HepG2 (cell line): ENCODE data around the gene SUSD6. TPM values are rescaled to one million over a fixed set of nuclear protein-coding genes. Genes with fewer than 3 reads are reported as not detected.

ENCODE experiments used
- ATAC-seq: fragments of 200-7000 bp; cut with Tn5 transposase; 3 replicates; pipeline ENCODE4 v1.9.1; 2020; ENCODE audit warnings: mild to moderate bottlenecking, moderate library complexity
- BruUV-seq: library from RNA; stranded (reverse); fragments of 400-500 nt; replicated peaks from 2 replicates; lab custom pipeline; 2021; lab: Mats Ljungman, UMichigan
- CTCF ChIA-PET: fragments of 300-600 bp; formaldehyde crosslinking; extraction: SDS; loops from one replicate; lab custom pipeline; 2021; ENCODE audit warnings: low total read pairs, inconsistent platforms, low intra/inter-chr PET ratio; lab: Yijun Ruan, JAX
- POLR2A ChIA-PET: fragments of 350-600 bp; sonication (Branson Sonifier 250); formaldehyde crosslinking; loops from one replicate; lab custom pipeline; 2020; ENCODE audit warnings: antibody characterized with exemption, inconsistent platforms; lab: Yijun Ruan, JAX
- DNase-seq: peaks from one replicate; pipeline ENCODE4 v3.0.0-alpha.2; 2015; ENCODE audit warnings: low spot score
- FAIRE-seq: peaks from 3 replicates; lab custom pipeline; 2011; peaks lifted over from hg19 to GRCh38; lab: Jason Lieb, UNC
- H2AFZ ChIP-seq: one replicate; pipeline ENCODE4 v1.6.1; 2011; ENCODE audit warnings: low read length, inconsistent platforms
- H3K27ac ChIP-seq: fragments of 300-600 bp; 3 replicates; pipeline ENCODE4 v1.8.0; 2011; ENCODE audit warnings: mixed run types, mild to moderate bottlenecking, mixed read lengths, low read length, inconsistent platforms; ENCODE audit not compliant: insufficient read depth; ENCODE audit errors: extremely low read length
- H3K27me3 ChIP-seq, 2 experiments: fragments of 200-600 bp in 1 of 2; 2 replicates in 1 of 2; 3 replicates in 1 of 2; pipeline versions ENCODE4 v1.6.0 to v1.8.0; 2011; ENCODE audit warnings: low read length in 2 of 2, mild to moderate bottlenecking in 2 of 2, moderate library complexity in 2 of 2, inconsistent platforms in 1 of 2; ENCODE audit not compliant: insufficient read depth in 2 of 2, control insufficient read depth in 1 of 2
- H3K36me3 ChIP-seq, 2 experiments: fragments of 200-600 bp in 1 of 2; replicated peaks in 1 of 2; 2 replicates in 1 of 2; 3 replicates in 1 of 2; pipeline versions ENCODE4 v1.5.1 to v1.8.0; 2011; ENCODE audit warnings: low read length in 2 of 2, inconsistent platforms in 1 of 2; ENCODE audit not compliant: insufficient read depth in 2 of 2, control insufficient read depth in 1 of 2
- H3K4me1 ChIP-seq: 2 replicates; pipeline ENCODE4 v1.5.1; 2012; ENCODE audit warnings: low read length, inconsistent platforms; ENCODE audit not compliant: insufficient read depth
- H3K4me2 ChIP-seq: 2 replicates; pipeline ENCODE4 v1.6.0; 2011; ENCODE audit warnings: low read depth, low read length, inconsistent platforms
- H3K4me3 ChIP-seq, 3 experiments: fragments of 200-600 bp in 1 of 3; sonication (generic), shearing (Covaris generic) in 1 of 3; replicated peaks in 1 of 3; 2 replicates each; pipeline ENCODE4 v1.5.1; 2011 to 2016; ENCODE audit warnings: low read length in 3 of 3, inconsistent platforms in 2 of 3, low read depth in 2 of 3, mild to moderate bottlenecking in 2 of 3, control low read depth in 1 of 3, mixed read lengths in 1 of 3; ENCODE audit not compliant: insufficient read depth in 1 of 3
- H3K79me2 ChIP-seq: one replicate; pipeline ENCODE4 v1.6.1; 2011; ENCODE audit warnings: low read length, inconsistent platforms; ENCODE audit not compliant: insufficient read depth
- H3K9ac ChIP-seq: 2 replicates; pipeline ENCODE4 v1.6.0; 2011; ENCODE audit warnings: mild to moderate bottlenecking, low read depth, low read length, inconsistent platforms; ENCODE audit not compliant: insufficient read depth
- H3K9me3 ChIP-seq: 2 replicates; pipeline ENCODE4 v1.5.1; 2012; ENCODE audit warnings: mild to moderate bottlenecking, low read length
- H4K20me1 ChIP-seq: 2 replicates; pipeline ENCODE4 v1.6.0; 2011; ENCODE audit warnings: inconsistent platforms, mild to moderate bottlenecking, low read length, moderate library complexity; ENCODE audit not compliant: insufficient read depth
- ARID5B ChIP-seq: IDR thresholded peaks from 2 replicates; pipeline ENCODE4 v1.4.0; 2020; ENCODE audit warnings: mild to moderate bottlenecking, missing genetic modification reagents
- ASH2L ChIP-seq: fragments of 300-600, 200-600 bp; sonication (generic); IDR thresholded peaks from 2 replicates; pipeline ENCODE4 v1.7.0; 2017; ENCODE audit warnings: low read depth, mild to moderate bottlenecking, moderate library complexity, mixed read lengths, low read length; ENCODE audit not compliant: insufficient read length
- BCL6 ChIP-seq: IDR thresholded peaks from 2 replicates; pipeline ENCODE4 v1.6.1; 2016; ENCODE audit warnings: missing genetic modification reagents, missing compliant biosample characterization
- HOXA3 ChIP-seq: sonication (generic); formaldehyde crosslinking; IDR thresholded peaks from 2 replicates; pipeline ENCODE4 v1.5.0; 2020; ENCODE audit warnings: missing genetic modification reagents
- KDM1A ChIP-seq: IDR thresholded peaks from 2 replicates; pipeline ENCODE4 v1.6.1; 2016; ENCODE audit warnings: missing compliant biosample characterization
- KLF16 ChIP-seq, 2 experiments: sonication (generic) in 1 of 2; formaldehyde crosslinking in 1 of 2; IDR thresholded peaks; 2 replicates each; pipeline versions ENCODE4 v1.6.1 to v1.8.0; 2016 to 2023; ENCODE audit warnings: missing genetic modification reagents in 2 of 2, missing compliant biosample characterization in 1 of 2
- MTA1 ChIP-seq: sonication (generic); formaldehyde crosslinking; IDR thresholded peaks from 2 replicates; pipeline ENCODE4 v1.4.0; 2020; ENCODE audit warnings: missing genetic modification reagents, mild to moderate bottlenecking, borderline replicate concordance
- NCOA2 ChIP-seq: sonication (generic); formaldehyde crosslinking; IDR thresholded peaks from 2 replicates; pipeline ENCODE4 v1.8.0; 2022; ENCODE audit warnings: inconsistent platforms
- RFX1 ChIP-seq: fragments of 450-650 bp; IDR thresholded peaks from 2 replicates; pipeline ENCODE4 v1.6.1; 2017
- ZFAT ChIP-seq: sonication (generic); formaldehyde crosslinking; conservative IDR thresholded peaks from 2 replicates; pipeline ENCODE4 v1.8.1; 2023; ENCODE audit warnings: missing genetic modification reagents, inconsistent platforms
- ZMAT5 ChIP-seq: sonication (generic); formaldehyde crosslinking; IDR thresholded peaks from 2 replicates; pipeline ENCODE4 v1.5.0; 2020; ENCODE audit warnings: mild to moderate bottlenecking, low read depth, missing genetic modification reagents, borderline replicate concordance
- ZNF589 ChIP-seq: sonication (generic); formaldehyde crosslinking; conservative IDR thresholded peaks from 2 replicates; pipeline ENCODE4 v1.8.0; 2022; ENCODE audit warnings: mild to moderate bottlenecking, moderate library complexity, missing genetic modification reagents
- ZNF615 ChIP-seq: sonication (generic); formaldehyde crosslinking; IDR thresholded peaks from 2 replicates; pipeline ENCODE4 v1.5.0; 2020; ENCODE audit warnings: mild to moderate bottlenecking, missing genetic modification reagents, borderline replicate concordance
- ZNF687 ChIP-seq: sonication (generic); formaldehyde crosslinking; IDR thresholded peaks from 2 replicates; pipeline ENCODE4 v1.5.1; 2020; ENCODE audit warnings: mild to moderate bottlenecking, missing genetic modification reagents, moderate library complexity
- WGBS: methylation state at CpG from one replicate; pipeline ENCODE4 v1.1.6; 2017; ENCODE audit warnings: low lambda C conversion rate; 5-methylcytosine and 5-hydroxymethylcytosine counted together
- in situ Hi-C: cut with HindIII; loops from 2 replicates; pipeline ENCODE4 v1.10.0; 2017; ENCODE audit warnings: low pct_unique_long_range_greater_than_20kb; ENCODE audit not compliant: extremely low pct_ligation_motif_present
- intact Hi-C: fragments of 100-400 bp; cut with micrococcal nuclease; formaldehyde crosslinking; loops from one replicate; pipeline ENCODE4 v1.10.0; 2022; ENCODE audit not compliant: unreplicated experiment
- polyA plus RNA-seq, 8 experiments: library from polyadenylated mRNA; depleted of rRNA in 3 of 8; stranded (reverse) in 7 of 8; unstranded in 1 of 8; fragments of >200 nt; fragmentation: Illumina TruSeq in 4 of 8; extraction: Trizol in 4 of 8; gene quantifications; 2 replicates each; pipeline versions ENCODE4 v1.2.1 to v1.2.3, GENCODE V29; 2011 to 2016; ENCODE audit warnings: low read depth in 4 of 8, missing spikeins in 1 of 8, mixed read lengths in 1 of 8; ENCODE audit not compliant: insufficient read depth in 1 of 8
- total RNA-seq, 5 experiments: library from RNA; depleted of rRNA; stranded (reverse); fragments of >200 nt; fragmentation: Illumina TruSeq; extraction: Trizol; gene quantifications; 2 replicates each; pipeline ENCODE4 v1.2.3, GENCODE V29; 2016; ENCODE audit warnings: low read depth in 1 of 5

The SUSD6 gene
- total and polyA plus RNA-seq, 2 of the 13 experiments (the other 11 are each of a cell fraction or from before 2014, with no cell fraction given): 7.2 to 7.4 TPM

- CTCF ChIA-PET: no interaction called here
- no peak overlapping the region; a peak in 1 of 6 replicates for H3K4me3 ChIP-seq
- ATAC-seq (peak; percentile 86), DNase-seq (peak; percentile 81), FAIRE-seq (peak; percentile 68)
- intact Hi-C loops (no loop called here), in situ Hi-C loops (loop anchor here (5.0 kb wide), 1 partner anchor 121 kb away; no protein-coding TSS in a partner anchor)
- peak overlapping the region; percentile 64 for H3K4me2 ChIP-seq
- H4K20me1 ChIP-seq: no peaks in the 10 kb centered on the region
- H2AFZ ChIP-seq: no peak overlapping the region
- H3K4me1 ChIP-seq: peaks cover 54% of the 10 kb centered on the region
- no peaks in the 10 kb centered on the region; a peak in 1 of 5 replicates for H3K27me3 ChIP-seq
- H3K79me2 ChIP-seq: no peaks in the 10 kb centered on the region
- H3K9ac ChIP-seq: no peak overlapping the region
- H3K9me3 ChIP-seq: no peaks in the 10 kb centered on the region
- peak overlapping the region; percentile 4 for H3K27ac ChIP-seq
- H3K36me3 ChIP-seq: no peaks in the 10 kb centered on the region
- BruUV-seq: no TSS peak
- WGBS: 4% methylated on average over 5 of the region's 5 CpGs
- POLR2A ChIA-PET: interaction anchor here (0.6 to 1.5 kb wide), 7 partner anchors 31 to 146 kb away, joined by 3 to 6 read pairs (median 4); no protein-coding TSS in a partner anchor
- TF ChIP-seq ZNF687 (CRISPR knock-in tag) (peak; percentile 64), ZMAT5 (no peak), ASH2L (peak; percentile 24), KDM1A (0 out of 2 replicates have a peak, but pooled peaks have one; percentile 15), KLF16 (CRISPR knock-in tag; IDR thresholded peaks at IDR 0.05) (0 out of 4 replicates have a peak, but pooled peaks of 1 of the 2 experiments have one; percentile 27), ARID5B (CRISPR knock-in tag) (peak; percentile 77), ZNF589 (CRISPR knock-in tag) (no peak), RFX1 (peak; percentile 27; the same call in 1 of the 2 replicates), MTA1 (CRISPR knock-in tag) (peak; percentile 32; the same call in 1 of the 2 replicates), ZNF615 (CRISPR knock-in tag) (no peak), HOXA3 (CRISPR knock-in tag) (peak; percentile 41; the same call in 1 of the 2 replicates), NCOA2 (CRISPR knock-in tag) (peak; percentile 55; the same call in 1 of the 2 replicates), ZFAT (CRISPR knock-in tag) (no peak), BCL6 (peak; percentile 30; the same call in 1 of the 2 replicates)
Observed at GRCh38 chr14:69606258-69607184, 4.9 kb upstream of the SUSD6 start.
